Smooth muscle cell of the brain vasculature (primary cell): ENCODE measurements around the gene AIG1.

Experiments
- DNase-seq: peaks from one replicate; pipeline ENCODE4 v3.0.0-alpha.2; 2012; ENCODE audit warnings: low read depth, low spot score

AIG1 gene

DNA sequence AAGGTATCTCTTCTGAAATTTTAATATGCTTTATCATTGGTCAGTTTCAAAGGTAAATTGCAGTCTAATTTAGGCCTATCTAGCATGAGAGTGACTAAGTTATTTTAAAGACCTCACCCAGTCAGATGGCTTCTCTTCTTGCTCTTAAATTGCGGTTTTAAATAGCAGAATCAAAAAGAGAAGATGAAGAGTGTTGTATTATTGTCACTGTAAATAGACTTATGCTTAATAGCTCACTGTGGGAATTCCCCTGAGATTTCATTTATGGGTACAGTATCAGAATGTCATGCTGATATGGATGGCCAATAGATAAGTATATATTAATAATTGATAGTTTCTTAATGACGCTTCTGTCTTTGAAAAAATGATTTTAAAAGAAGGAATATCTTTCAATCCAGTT lies 35.7 kb downstream of the AIG1 start:
- DNase-seq, result no peak

DNA sequence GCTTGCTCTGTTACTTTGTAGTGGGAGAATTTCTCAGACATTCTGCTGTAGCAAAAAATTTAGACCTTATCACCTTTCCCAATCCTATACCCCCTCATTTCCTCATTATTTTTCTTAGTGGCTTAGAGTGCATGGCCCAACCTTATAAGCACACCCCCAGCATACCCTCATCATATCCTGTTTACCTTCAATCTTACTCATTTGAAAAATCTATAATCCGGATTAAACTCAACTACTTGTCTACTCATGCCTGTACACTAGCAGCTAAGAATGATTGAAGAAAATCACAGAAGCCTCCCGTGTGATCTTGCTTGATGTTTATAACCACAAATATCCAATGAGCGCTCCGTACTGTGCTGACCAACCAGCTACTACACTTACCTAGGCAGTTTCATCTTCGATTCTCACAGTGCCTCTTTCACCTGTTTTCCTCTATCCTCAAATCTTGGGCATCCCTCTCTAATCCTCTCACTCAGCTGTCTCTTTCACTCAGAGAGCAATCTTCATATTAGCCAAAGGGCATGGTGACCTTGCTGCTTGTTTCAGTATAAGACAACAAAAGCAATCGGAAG lies 36.6 kb downstream of the AIG1 start:
- no peak for DNase-seq

DNA sequence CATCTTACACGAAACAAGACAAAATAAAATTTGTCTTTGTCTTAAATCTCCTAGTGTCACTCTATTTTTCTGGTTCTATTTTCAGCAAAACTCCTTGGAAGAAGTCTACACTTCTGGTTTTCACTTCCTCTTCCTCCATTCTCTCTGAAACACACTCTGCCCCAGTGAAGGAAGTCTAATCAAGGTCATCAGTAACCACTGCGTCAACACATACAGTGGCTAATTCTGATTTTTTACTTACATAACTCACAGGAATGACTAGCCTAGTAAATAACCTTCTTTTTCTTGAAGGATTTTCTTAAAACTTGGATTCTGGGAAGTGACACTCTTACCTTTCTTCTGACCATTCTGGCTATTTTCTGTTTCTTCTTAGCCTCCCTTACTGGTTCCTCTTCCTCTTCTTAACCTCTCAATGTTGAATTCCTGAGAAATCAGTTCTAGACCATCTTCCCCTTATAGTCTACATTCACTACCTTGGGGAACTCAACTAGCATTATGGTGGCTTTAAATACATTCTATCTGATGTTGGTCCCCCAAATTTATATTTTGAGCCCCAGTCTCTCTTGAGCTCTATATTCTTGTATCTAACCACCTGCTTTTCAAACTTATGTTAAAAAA lies 37.5 kb downstream of the AIG1 start:
- DNase-seq, result no peak

DNA sequence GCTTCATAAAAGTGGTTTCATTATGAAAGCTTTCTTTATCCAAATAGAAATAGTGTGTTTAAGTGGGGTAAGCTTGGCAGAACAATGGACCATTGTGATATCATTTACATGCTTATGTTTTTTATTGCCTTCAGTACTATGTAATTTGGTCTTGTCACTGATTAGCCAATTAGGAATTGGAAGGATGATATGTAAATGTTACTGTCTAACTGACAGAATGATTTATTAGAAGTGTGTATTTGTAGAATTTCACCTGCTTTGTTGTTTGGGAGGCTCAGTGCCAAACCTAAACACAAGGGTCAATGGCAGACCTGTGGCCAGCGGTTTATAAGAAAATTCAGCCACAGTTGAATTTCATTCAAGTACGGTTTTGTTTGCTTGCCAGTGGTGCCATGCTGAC lies 39.0 kb downstream of the AIG1 start:
- no peak for DNase-seq

DNA sequence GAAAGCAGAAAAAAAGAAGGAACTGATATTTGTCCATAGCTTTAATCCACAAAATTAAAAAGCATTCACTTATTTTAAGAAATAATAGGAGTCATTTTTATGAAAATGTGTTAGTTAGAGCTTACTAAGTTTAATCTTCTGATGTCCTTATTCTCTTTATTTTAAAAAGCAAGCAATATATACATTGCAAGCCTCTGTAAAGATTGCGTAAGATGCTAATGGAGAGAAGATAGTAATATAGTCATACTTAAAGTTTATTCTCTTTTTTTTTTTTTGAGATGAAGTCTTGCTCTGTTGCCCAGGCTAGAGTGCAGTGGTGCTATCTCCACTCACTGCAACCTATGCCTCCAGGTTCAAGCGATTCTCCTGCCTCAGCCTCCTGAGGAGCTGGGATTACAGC lies 39.7 kb downstream of the AIG1 start:
- no peak for DNase-seq

DNA sequence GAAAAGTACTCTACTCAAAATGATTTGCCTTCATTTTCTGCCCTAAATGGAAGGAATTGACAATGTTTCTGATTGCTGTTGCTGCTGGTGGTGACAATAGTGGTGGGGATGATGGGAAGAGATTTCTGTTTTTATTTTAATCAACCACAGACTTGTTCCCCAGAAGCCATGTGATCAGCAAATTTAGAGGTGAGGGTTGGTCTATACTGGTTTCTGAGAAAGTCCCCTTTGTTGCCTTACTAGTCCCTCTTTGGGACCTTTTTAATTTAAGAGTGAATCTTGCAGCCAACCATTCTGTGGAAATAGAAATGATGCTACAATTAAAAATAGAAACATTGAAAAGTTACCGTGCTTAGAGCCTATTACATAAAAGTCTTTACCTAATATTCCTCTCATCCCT lies 43.2 kb downstream of the AIG1 start:
- DNase-seq, result no peak

DNA sequence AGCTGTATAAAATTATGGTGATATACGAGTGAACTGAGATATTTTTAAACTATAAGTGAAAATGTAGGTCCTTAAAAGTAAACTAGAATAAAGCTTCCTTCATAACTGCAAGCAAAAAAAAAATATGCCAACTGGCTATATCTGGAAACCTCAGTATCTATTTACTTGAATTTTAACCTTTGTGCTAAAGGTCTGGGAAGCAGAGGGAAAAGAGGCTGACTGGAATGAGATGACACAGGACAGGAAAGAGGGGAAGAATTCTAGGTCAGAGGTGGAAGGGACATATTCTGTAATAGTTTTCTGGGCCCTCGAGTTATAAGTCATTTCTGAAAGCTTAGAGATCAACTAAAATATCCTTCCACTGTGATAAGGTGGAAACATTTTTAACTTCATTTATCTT lies 46.8 kb downstream of the AIG1 start:
- no peak for DNase-seq

DNA sequence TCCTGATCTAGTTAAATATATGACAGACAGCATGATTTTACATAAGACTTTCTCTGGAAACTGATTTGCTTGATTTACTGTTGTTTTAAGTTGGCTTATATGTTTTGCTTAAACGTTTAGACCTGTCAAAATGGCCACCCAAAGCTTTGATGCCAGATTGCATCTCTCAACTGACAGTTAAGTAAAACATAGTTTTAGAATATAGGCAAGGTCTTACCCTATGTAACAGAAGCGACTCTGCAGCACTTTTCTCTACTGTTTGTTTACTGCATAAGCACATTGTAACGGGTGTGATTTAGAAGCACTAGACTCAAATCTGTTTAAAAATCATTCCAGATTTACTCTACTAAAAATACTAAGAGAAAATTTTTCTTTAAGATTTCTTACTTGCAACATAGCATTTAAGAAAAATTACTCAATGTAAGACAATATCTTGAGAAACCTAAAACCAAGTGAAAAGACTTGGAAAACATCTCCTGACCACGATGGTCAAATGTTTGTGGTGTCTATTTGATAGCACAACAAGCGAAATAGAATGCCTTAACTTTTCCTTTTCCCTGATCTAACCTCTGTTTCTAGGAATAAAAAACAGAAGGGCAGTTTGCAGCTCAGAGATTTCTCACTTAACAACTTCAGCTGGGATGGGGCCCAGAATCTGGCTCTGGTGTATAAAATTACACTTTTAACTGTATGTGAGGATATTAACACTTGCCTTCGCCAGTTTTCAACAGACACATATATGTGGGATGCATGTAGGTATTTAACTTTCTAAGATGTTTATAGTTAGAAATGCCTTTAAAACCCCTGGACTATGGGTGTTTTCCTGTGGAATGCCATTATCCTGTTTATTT lies 47.4 kb downstream of the AIG1 start:
- no peak for DNase-seq

DNA sequence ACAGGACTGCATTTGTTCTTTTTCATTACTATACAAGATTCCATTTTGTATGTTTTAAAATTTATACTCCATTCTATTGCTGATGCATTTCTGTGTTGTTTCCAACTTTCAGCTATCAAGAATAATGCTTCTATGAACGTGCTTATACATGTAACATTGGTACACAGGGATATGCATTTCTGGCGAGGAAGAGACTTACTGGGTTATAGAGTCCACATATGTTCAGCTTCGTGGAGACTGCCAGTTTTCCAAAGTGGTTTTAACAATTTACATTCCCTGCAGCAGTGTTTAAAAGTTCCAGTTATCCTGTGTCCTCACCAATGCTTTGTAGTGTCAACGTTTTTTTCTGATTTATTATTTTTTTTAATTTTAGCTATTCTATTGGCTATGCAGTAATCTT lies 48.5 kb downstream of the AIG1 start:
- no peak for DNase-seq

DNA sequence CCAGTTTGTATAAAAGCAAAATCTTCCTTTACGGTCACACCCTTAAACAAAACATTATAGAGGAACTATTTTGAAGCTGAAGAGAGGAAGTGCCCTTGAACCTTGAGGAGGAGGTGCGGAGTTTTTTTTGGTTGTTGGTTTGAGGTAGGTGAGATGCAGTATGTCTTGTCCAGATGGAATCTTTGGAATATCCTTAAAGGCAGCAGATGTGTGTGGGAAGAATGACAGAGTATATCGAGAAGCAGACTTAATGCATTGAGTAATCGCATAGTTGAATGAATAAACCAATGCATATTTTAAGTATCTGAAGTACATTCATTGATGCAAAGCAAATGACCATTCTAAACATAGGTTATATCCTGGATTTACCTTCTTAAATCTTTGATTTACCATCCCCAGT lies 49.9 kb downstream of the AIG1 start:
- DNase-seq, result no peak

DNA sequence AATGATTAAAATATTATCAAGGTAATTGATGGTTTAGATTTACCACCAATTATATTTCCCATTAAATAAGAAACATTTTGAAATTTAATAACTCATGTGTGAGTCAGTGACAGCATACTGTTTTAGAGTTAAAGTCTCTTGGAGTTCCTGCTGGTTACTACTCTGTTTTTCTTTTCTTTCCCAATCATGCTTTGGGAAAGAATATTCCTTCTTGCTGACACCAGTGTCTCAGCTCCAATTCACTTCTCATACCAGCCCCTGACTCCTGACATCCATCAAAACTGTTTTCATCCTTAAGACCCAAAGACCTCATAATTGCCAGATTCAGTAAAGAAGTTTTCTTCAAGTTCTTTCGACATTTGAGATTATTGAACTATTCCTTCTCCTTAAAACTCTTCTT lies 50.3 kb downstream of the AIG1 start:
- no peak for DNase-seq

DNA sequence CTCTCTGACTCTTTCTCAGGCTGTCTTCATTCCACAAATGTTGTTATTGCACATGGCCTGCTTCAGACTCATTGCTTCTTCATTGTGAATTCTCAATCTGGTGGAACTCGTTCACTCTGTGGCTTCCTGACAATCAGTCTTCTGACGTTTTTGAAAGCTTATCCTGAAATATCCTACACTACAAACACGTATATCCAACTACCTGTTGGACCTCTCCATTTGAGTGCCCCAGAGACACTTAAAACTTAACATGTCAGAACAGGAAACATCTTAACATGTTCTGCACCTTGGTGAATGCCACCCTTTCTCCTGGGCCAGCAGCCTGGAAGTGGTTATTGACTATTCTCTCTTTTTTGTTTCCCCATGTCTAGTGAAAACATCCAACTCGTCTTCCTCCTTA lies 50.8 kb downstream of the AIG1 start:
- no peak for DNase-seq

DNA sequence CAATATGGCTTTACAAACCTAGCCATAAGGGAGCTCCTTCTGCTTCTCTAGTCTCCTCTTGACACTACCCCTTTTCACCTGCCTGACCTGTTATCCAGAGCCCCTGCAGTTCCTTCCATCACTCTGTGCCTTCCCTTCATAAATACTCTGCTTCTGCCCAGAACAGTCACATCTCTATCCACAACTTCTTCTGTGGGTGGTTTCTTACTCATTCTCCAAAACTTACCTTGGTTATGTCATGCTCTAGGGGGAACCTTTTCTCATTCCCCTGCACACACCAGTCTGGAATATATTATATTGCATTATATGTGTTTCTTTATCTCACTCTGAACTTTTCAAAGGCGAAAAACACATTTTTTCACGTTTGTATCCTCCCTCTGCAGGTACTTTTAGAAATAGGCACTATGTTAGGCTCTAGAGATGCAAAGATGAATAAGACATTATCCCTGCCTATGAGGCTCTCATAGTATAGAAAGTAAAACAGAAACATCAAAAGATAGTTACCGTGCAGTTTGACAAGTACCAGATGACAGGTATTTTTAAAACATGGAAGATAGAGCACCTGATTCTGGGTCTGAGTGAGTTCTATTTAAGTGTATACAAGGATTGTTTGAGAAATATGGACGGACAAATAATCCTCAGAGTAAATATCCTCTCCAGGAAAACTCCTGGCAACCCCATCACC lies 51.5 kb downstream of the AIG1 start:
- no peak for DNase-seq

DNA sequence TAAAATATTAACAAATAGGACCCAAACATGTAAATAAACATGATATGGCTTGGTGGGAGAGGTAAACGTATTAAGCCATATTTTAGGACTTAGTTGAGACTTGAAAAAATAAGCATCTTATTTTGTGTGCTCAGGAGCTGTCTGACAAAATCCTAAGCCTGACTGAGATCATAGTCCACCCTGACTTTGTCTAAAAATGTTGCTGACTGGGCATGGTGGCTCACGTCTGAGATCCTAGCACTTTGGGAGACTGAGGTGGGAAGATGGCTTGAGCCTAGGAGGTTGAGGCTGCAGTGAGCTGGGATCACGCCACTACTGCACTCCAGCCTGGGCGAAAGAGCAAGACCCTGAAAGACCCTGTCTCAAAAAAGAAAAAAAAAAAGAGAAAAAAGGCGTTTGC lies 52.1 kb downstream of the AIG1 start:
- DNase-seq, result no peak

DNA sequence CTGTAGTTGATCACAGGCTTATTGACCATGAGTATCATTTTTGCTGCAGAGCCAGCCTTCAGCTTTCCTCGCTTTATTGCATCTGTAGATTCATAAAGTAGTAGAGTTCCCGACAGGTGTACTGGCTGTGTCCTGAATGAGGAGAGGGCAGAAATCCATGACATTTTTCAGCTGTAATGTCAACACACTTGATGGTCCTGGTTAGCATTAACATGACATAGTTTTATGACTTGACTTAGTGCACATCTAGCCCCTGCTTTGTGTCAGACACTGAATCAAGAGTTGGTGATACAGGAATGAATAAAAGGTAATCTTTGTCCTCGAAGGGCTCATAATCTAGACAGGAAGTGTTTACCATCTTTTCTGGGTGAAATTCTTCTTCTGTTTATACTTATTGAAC lies 55.0 kb downstream of the AIG1 start:
- DNase-seq, result no peak

DNA sequence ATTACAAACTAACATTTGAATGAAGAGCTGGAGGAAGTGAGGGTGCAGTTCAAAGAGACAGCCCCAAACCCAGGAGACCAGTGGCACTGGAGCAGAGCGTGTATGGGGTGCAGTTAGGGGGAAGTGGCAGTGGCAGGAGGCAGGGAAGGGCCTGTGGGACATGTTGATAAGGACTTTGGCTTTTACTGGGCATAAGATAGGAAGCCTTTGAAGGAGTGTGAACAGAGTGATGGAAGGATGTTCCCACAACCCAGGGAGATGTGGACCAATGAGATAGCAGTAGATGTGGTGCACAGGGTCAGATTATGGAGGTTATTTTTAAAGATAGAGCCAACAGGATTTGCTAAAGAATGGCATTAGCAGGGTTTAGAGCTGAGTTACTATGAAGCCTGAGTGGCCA lies 56.4 kb downstream of the AIG1 start:
- no peak for DNase-seq

DNA sequence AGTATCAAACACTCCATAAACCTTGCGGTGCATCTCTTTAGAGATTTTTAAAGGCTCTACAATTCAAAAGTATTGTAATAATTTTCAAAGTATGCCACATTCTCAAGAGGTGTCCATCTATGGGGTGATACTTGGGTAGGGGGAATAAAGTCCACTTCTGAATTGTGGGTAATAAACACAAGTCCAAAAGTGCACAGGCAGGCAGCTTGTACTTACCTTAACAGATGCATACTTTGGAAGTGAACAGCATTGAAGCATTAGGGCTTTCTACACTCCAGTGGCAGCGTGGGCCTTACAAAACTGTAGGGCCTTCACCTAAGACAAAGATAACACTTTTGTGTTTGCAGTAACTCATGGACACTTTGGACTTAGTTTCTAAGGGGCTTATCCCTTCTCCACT lies 58.6 kb downstream of the AIG1 start:
- no peak for DNase-seq

DNA sequence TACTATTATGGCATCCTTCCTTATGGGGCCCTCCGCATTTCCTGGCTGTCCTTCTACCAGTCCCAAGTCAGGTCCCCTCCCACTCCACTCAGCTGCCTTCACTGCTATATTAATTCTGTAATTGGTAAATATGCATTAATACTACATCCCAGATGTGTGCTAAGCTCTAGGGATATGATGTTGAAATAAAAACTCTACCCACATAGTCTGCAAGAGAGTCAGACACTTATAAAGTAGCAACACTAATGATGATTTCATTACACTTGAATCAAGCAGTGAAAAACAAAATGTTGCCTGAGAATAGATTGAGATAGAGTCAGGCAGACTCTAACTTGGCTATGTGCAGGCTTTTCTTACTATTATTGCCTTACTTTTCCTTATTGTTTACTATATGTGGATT lies 62.4 kb downstream of the AIG1 start:
- no peak for DNase-seq

DNA sequence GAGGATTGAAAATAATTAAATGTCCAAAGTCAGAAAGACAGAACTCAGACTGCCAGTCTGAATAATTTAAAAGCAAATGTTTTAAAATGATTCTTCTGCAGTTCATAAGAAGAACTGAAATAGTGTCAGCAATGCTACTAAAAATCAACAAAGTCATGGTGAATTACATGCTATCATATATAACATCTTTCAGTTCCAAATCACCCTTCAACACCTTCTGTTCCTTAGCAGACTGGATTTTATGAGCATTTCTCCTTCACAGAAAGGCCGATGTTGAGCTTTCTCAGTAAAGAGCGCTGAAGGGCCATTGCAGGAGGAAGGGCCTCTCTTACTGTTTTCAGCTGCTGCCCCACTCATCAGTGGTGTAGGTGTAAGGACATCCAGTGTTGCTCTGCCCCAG lies 63.3 kb downstream of the AIG1 start:
- no peak for DNase-seq

DNA sequence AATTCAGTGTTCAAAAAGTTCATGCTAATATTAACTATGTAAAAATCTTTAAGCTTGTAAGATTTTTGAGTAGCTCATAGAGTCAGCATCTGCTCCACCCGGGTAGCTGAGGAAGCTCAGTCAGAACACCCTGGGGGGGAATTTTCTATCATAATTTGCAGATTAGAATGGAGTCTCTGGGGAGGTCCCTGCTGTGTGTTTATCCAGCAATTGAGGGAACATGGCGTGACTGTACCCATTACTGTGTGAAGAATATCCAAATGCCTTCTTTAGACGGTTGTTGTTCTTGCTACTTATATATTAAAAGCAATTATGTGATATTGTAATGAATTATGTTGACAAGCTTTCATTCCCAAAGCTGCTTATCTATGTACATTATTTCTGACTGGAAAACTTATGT lies 64.8 kb downstream of the AIG1 start:
- DNase-seq, result no peak

DNA sequence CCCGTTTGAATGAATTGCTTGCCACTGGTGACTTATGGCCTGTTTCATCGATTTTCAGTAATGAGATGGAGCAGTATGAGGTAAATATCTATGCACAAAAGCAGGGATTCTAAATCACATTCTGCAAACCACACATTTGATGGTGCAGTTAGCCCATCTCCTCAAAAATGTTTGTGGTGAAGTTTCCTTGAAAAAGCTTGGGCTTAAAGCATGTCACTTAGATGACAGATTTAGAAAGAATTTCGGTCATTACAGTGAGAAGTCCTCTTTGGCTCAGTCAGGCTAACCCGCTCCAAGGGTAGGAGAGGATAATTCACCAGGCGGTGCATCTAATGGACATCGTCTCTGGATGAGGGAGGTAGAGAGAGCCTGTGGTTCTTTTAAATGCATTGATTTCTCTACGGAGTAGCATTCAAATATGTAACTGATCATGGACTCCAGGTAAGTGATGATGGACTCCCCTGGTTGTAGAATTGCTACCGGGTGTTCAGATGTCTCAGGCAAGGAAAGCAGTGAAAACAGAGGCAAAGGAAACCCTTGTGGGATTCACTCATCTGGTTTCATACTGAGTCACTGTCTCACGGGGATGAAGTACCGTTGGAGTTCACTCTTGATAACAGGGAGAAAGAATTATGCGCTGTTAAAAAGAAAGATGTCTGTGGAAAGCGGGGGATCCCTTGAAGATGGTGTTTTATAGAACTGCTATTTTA lies 65.3 kb downstream of the AIG1 start:
- no peak for DNase-seq

DNA sequence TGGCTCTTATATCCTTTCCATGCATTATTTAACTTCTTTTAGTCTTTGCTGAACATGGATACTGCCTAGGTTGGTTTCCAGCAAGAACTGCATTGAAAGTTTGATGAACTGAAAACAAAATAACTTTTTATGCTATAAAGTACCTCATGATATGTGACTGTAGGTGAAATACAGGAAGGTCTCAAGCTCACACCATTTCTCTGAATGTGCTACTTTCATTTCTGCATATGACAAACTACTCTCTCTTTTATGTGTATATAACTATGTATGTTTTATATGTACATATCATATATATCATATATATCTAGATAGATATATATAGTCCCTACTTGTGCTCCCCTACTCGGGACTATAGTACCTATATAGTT lies 65.9 kb downstream of the AIG1 start:
- no peak for DNase-seq
